Mucosa of descending colon (tissue), 3 donors: ENCODE results near the gene SFMBT2. TPM values are rescaled to one million over a fixed set of nuclear protein-coding genes. Genes with fewer than 3 reads are reported as not detected.

ENCODE experiments used
- ATAC-seq: fragments of 200-7000 bp; cut with Tn5 transposase; one replicate; pipeline ENCODE4 v1.9.1; 2020; ENCODE audit warnings: mild to moderate bottlenecking, moderate library complexity
- DNase-seq, 3 donors: peaks; one replicate each; pipeline ENCODE4 v3.0.0-alpha.2; 2020
- H3K36me3 ChIP-seq: fragments of 200-600 bp; one replicate; pipeline ENCODE4 v1.8.0; 2021; ENCODE audit warnings: low read depth, mild to moderate bottlenecking
- H3K4me1 ChIP-seq: fragments of 200-600 bp; one replicate; pipeline ENCODE4 v1.8.0; 2021; ENCODE audit warnings: low read depth, mild to moderate bottlenecking
- H3K4me3 ChIP-seq: fragments of 200-600 bp; one replicate; pipeline ENCODE4 v1.8.0; 2021; ENCODE audit warnings: mild to moderate bottlenecking
- H3K9me3 ChIP-seq: fragments of 200-600 bp; one replicate; pipeline ENCODE4 v1.8.0; 2021; ENCODE audit warnings: mild to moderate bottlenecking
- CTCF ChIP-seq: fragments of 200-600 bp; IDR thresholded peaks from one replicate; pipeline ENCODE4 v1.8.0; 2022; ENCODE audit warnings: antibody characterized with exemption, mild to moderate bottlenecking
- intact Hi-C, 2 donors: fragments of 100-400 bp; cut with DNase I in 1 of 2; cut with micrococcal nuclease in 1 of 2; formaldehyde crosslinking; loops; one replicate each; pipeline versions ENCODE4 v1.11.0 to v1.11.1; 2022; cut with DNase I, micrococcal nuclease
- total RNA-seq, 3 donors: library from RNA; stranded (reverse); fragmentation: NEBNext Ultra II Directional in 2 of 3; extraction: Animal tissue kit (Norgen Biotek cat#: 25700) in 2 of 3; gene quantifications; one replicate each; pipeline versions ENCODE4 v1.2.1 to v1.2.4, GENCODE V29; 2021 to 2023
- donor health status: DM: no; HTN: no; CAD: no; lungs with moderate emphysema.
- donor health status: DM: no; HTN: no; CAD: no.
- donor health status: DM: no; HTN: yes; CAD: no.

Gene SFMBT2
- total RNA-seq, 3 donors from 2014 or later = 3.9 to 8.8 (median 5.7) TPM

GRCh38 chr10:7361316-7361715, 49.5 kb downstream of the SFMBT2 start:
- H3K36me3 ChIP-seq = no peaks in the 10 kb centered on the region
- TF ChIP-seq CTCF = no peak
- no peak overlapping the region for H3K4me3 ChIP-seq
- DNase-seq (no peak), ATAC-seq (no peak)
- peaks cover 10% of the 10 kb centered on the region for H3K9me3 ChIP-seq
- H3K4me1 ChIP-seq = no peaks in the 10 kb centered on the region
- intact Hi-C loops = no loop called here

GRCh38 chr10:7359954-7360353, 50.9 kb downstream of the SFMBT2 start:
- H3K4me1 ChIP-seq = no peaks in the 10 kb centered on the region
- no peaks in the 10 kb centered on the region for H3K36me3 ChIP-seq
- intact Hi-C loops = no loop called here
- DNase-seq (no peak), ATAC-seq (no peak)
- no peak overlapping the region for H3K4me3 ChIP-seq
- no peak for TF ChIP-seq CTCF
- peaks cover 10% of the 10 kb centered on the region for H3K9me3 ChIP-seq

- ATAC-seq (no peak), DNase-seq (no peak)
- intact Hi-C loops = no loop called here
- Histone ChIP-seq H3K4me1 (no peaks in the 10 kb centered on the region), H3K9me3 (peaks cover 10% of the 10 kb centered on the region), H3K4me3 (no peak overlapping the region), H3K36me3 (no peaks in the 10 kb centered on the region)
- TF ChIP-seq CTCF = no peak
Measured at GRCh38 chr10:7359356-7359755, 51.5 kb downstream of the SFMBT2 start.

GRCh38 chr10:7357193-7357592, 53.6 kb downstream of the SFMBT2 start:
- no peak overlapping the region for H3K4me3 ChIP-seq
- no peaks in the 10 kb centered on the region for H3K4me1 ChIP-seq
- TF ChIP-seq CTCF = no peak
- intact Hi-C loops = no loop called here
- ATAC-seq (no peak), DNase-seq (no peak)
- no peaks in the 10 kb centered on the region for H3K36me3 ChIP-seq
- H3K9me3 ChIP-seq = peaks cover 10% of the 10 kb centered on the region

GRCh38 chr10:7354330-7355047, 56.3 kb downstream of the SFMBT2 start:
- Histone ChIP-seq H3K4me1 (no peaks in the 10 kb centered on the region), H3K36me3 (no peaks in the 10 kb centered on the region), H3K9me3 (no peaks in the 10 kb centered on the region), H3K4me3 (no peak overlapping the region)
- ATAC-seq (no peak), DNase-seq (no peak)
- no peak for TF ChIP-seq CTCF
- intact Hi-C loops = no loop called here

GRCh38 chr10:7351894-7352293, 58.9 kb downstream of the SFMBT2 start:
- no peak for DNase-seq
- H3K4me1 ChIP-seq = no peaks in the 10 kb centered on the region
- no peaks in the 10 kb centered on the region for H3K36me3 ChIP-seq
- no peak overlapping the region for H3K4me3 ChIP-seq
- no peak for ATAC-seq
- no peaks in the 10 kb centered on the region for H3K9me3 ChIP-seq
- intact Hi-C loops = no loop called here
- TF ChIP-seq CTCF = no peak
